ENCODE results near the gene PLPP3. TPM values are rescaled to one million over a fixed set of nuclear protein-coding genes. Genes with fewer than 3 reads are reported as not detected.

The PLPP3 gene
- total and polyA plus RNA-seq, 2 experiments from 2014 or later, result 41.9 to 61.9 TPM

DNA sequence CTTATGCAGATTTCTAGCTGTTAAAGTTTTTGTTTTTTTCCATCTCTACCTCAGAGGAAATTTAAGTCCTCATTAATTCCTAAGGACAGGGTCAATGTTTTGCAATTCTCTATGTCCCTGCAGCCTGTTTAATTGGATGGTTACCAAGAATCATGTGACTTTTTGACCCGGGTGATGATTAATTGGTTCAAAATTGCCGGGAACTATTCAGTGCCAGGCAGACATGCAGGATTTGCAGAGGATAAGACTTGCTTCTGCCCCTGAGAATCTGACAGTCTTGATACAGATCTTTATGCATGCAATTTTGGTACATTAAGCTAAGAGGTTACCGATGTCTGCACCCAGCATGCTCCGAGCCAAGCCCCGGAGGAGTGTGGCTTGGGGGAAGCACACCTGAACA is 87.9 kb downstream of the PLPP3 start (continued):
- TF ChIP-seq, protein P1, sequence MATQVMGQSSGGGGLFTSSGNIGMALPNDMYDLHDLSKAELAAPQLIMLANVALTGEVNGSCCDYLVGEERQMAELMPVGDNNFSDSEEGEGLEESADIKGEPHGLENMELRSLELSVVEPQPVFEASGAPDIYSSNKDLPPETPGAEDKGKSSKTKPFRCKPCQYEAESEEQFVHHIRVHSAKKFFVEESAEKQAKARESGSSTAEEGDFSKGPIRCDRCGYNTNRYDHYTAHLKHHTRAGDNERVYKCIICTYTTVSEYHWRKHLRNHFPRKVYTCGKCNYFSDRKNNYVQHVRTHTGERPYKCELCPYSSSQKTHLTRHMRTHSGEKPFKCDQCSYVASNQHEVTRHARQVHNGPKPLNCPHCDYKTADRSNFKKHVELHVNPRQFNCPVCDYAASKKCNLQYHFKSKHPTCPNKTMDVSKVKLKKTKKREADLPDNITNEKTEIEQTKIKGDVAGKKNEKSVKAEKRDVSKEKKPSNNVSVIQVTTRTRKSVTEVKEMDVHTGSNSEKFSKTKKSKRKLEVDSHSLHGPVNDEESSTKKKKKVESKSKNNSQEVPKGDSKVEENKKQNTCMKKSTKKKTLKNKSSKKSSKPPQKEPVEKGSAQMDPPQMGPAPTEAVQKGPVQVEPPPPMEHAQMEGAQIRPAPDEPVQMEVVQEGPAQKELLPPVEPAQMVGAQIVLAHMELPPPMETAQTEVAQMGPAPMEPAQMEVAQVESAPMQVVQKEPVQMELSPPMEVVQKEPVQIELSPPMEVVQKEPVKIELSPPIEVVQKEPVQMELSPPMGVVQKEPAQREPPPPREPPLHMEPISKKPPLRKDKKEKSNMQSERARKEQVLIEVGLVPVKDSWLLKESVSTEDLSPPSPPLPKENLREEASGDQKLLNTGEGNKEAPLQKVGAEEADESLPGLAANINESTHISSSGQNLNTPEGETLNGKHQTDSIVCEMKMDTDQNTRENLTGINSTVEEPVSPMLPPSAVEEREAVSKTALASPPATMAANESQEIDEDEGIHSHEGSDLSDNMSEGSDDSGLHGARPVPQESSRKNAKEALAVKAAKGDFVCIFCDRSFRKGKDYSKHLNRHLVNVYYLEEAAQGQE (IDR thresholded peaks at IDR 0.05; ENCODE audit: unreplicated experiment), result no peak
- no peak for TF ChIP-seq JUNB (IDR thresholded peaks at IDR 0.05; ENCODE audit: unreplicated experiment)
- no peak for TF ChIP-seq POLR2AphosphoS5 (IDR thresholded peaks at IDR 0.05; ENCODE audit: low read depth)
- TF ChIP-seq ZNF331 (CRISPR knock-in tag; IDR thresholded peaks at IDR 0.05; ENCODE audit: low read depth), result no peak
- TF ChIP-seq CREB1 (CRISPR knock-in tag; IDR thresholded peaks at IDR 0.05; ENCODE audit: low read depth), result no peak
- TF ChIP-seq EZH2phosphoT487 (IDR thresholded peaks at IDR 0.05; ENCODE audit: unreplicated experiment), result no peak
- TF ChIP-seq, protein P2, sequence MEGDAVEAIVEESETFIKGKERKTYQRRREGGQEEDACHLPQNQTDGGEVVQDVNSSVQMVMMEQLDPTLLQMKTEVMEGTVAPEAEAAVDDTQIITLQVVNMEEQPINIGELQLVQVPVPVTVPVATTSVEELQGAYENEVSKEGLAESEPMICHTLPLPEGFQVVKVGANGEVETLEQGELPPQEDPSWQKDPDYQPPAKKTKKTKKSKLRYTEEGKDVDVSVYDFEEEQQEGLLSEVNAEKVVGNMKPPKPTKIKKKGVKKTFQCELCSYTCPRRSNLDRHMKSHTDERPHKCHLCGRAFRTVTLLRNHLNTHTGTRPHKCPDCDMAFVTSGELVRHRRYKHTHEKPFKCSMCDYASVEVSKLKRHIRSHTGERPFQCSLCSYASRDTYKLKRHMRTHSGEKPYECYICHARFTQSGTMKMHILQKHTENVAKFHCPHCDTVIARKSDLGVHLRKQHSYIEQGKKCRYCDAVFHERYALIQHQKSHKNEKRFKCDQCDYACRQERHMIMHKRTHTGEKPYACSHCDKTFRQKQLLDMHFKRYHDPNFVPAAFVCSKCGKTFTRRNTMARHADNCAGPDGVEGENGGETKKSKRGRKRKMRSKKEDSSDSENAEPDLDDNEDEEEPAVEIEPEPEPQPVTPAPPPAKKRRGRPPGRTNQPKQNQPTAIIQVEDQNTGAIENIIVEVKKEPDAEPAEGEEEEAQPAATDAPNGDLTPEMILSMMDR (conservative IDR thresholded peaks at IDR 0.05; ENCODE audit: low read depth in 2 of 2), result no peak
- TF ChIP-seq STAT1 (IDR thresholded peaks at IDR 0.05; ENCODE audit: unreplicated experiment), result no peak
- no peak for TF ChIP-seq ZNF114 (CRISPR knock-in tag; IDR thresholded peaks at IDR 0.05)

DNA sequence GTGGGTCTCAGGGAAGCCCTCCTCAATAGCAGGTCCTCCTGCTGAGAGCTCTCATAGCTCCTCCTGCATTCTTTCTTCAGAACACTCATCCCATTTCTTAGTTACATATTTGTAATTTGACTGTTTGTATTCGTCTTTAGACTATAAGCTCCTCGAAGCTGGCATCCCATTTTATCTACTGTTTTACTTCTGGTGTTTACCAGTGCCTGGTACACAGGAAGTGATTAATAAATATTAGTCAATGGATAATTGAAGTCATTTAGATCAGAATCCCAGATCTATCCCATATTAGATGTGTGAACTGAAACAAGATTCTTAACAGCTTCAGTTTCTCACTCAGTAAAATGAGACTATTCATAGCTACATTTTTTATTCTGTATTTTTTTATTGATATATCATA is 88.7 kb downstream of the PLPP3 start:
- Histone ChIP-seq H3K9me2 (ENCODE audit: insufficient read depth) (no peaks in the 10 kb centered on the region), H3K4me2 (no peak overlapping the region), H3F3A (replicated peaks; ENCODE audit: low read depth) (0 out of 2 replicates have a peak, but pooled peaks cover 3% of the 10 kb centered on the region), H3K36me3 (ENCODE audit: insufficient read depth) (peaks cover 9% of the 10 kb centered on the region; the same call in 1 of the 2 replicates), H3K79me2 (replicated peaks; ENCODE audit: insufficient read depth) (0 out of 2 replicates have a peak, but pooled peaks cover under 1% of the 10 kb centered on the region), H3K27ac (ENCODE audit: low read depth) (no peak overlapping the region), H3K27me3 (ENCODE audit: insufficient read depth) (no peaks in the 10 kb centered on the region), H3K4me1 (ENCODE audit: insufficient read depth) (peaks cover 29% of the 10 kb centered on the region), H3K4me3 (no peak overlapping the region), H4K20me1 (replicated peaks; ENCODE audit: insufficient read depth) (0 out of 2 replicates have a peak, but pooled peaks cover 3% of the 10 kb centered on the region), H2AFZ (no peak overlapping the region)
- ATAC-seq (no peak), DNase-seq (ENCODE audit: low spot score) (no peak)
- Mint-ChIP-seq H3K27ac (no peak overlapping the region), H3K4me1 (peaks cover 39% of the 10 kb centered on the region), H3K36me3 (ENCODE audit: low read depth) (peaks cover 21% of the 10 kb centered on the region), H3K9me3 (no peaks in the 10 kb centered on the region; the same call in 2 of the 3 replicates), H3K27me3 (ENCODE audit: insufficient read depth, low read depth, poor library complexity) (peaks cover 9% of the 10 kb centered on the region), H3K4me3 (no peak overlapping the region)
- TF ChIP-seq CREB1 (CRISPR knock-in tag; IDR thresholded peaks at IDR 0.05; ENCODE audit: low read depth), result no peak
- no peak for TF ChIP-seq ZNF114 (CRISPR knock-in tag; IDR thresholded peaks at IDR 0.05)
- TF ChIP-seq ZNF331 (CRISPR knock-in tag; IDR thresholded peaks at IDR 0.05; ENCODE audit: low read depth), result no peak
- TF ChIP-seq, protein P3, sequence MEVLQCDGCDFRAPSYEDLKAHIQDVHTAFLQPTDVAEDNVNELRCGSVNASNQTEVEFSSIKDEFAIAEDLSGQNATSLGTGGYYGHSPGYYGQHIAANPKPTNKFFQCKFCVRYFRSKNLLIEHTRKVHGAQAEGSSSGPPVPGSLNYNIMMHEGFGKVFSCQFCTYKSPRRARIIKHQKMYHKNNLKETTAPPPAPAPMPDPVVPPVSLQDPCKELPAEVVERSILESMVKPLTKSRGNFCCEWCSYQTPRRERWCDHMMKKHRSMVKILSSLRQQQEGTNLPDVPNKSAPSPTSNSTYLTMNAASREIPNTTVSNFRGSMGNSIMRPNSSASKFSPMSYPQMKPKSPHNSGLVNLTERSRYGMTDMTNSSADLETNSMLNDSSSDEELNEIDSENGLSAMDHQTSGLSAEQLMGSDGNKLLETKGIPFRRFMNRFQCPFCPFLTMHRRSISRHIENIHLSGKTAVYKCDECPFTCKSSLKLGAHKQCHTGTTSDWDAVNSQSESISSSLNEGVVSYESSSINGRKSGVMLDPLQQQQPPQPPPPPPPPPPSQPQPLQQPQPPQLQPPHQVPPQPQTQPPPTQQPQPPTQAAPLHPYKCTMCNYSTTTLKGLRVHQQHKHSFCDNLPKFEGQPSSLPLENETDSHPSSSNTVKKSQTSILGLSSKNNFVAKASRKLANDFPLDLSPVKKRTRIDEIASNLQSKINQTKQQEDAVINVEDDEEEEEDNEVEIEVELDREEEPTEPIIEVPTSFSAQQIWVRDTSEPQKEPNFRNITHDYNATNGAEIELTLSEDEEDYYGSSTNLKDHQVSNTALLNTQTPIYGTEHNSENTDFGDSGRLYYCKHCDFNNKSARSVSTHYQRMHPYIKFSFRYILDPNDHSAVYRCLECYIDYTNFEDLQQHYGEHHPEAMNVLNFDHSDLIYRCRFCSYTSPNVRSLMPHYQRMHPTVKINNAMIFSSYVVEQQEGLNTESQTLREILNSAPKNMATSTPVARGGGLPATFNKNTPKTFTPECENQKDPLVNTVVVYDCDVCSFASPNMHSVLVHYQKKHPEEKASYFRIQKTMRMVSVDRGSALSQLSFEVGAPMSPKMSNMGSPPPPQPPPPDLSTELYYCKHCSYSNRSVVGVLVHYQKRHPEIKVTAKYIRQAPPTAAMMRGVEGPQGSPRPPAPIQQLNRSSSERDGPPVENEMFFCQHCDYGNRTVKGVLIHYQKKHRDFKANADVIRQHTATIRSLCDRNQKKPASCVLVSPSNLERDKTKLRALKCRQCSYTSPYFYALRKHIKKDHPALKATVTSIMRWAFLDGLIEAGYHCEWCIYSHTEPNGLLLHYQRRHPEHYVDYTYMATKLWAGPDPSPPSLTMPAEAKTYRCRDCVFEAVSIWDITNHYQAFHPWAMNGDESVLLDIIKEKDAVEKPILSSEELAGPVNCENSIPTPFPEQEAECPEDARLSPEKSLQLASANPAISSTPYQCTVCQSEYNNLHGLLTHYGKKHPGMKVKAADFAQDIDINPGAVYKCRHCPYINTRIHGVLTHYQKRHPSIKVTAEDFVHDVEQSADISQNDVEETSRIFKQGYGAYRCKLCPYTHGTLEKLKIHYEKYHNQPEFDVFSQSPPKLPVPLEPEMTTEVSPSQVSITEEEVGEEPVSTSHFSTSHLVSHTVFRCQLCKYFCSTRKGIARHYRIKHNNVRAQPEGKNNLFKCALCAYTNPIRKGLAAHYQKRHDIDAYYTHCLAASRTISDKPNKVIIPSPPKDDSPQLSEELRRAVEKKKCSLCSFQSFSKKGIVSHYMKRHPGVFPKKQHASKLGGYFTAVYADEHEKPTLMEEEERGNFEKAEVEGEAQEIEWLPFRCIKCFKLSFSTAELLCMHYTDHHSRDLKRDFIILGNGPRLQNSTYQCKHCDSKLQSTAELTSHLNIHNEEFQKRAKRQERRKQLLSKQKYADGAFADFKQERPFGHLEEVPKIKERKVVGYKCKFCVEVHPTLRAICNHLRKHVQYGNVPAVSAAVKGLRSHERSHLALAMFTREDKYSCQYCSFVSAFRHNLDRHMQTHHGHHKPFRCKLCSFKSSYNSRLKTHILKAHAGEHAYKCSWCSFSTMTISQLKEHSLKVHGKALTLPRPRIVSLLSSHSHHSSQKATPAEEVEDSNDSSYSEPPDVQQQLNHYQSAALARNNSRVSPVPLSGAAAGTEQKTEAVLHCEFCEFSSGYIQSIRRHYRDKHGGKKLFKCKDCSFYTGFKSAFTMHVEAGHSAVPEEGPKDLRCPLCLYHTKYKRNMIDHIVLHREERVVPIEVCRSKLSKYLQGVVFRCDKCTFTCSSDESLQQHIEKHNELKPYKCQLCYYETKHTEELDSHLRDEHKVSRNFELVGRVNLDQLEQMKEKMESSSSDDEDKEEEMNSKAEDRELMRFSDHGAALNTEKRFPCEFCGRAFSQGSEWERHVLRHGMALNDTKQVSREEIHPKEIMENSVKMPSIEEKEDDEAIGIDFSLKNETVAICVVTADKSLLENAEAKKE (CRISPR knock-in tag; IDR thresholded peaks at IDR 0.05), result no peak
